Stomach smooth muscle (tissue), 2 donors: ENCODE data around the gene TIMD4.

Source experiments
- H3K27ac ChIP-seq: one replicate; pipeline ENCODE4 v1.7.0; 2013; ENCODE audit warnings: mild to moderate bottlenecking, low read length, inconsistent platforms
- H3K27me3 ChIP-seq, 2 donors: one replicate each; pipeline ENCODE4 v1.7.0; 2013; ENCODE audit warnings: low read length in 2 of 2; ENCODE audit not compliant: insufficient read depth in 2 of 2, control insufficient read depth in 1 of 2
- H3K36me3 ChIP-seq, 2 donors: one replicate each; pipeline ENCODE4 v1.7.0; 2013; ENCODE audit warnings: low read length in 2 of 2; ENCODE audit not compliant: control insufficient read depth in 2 of 2, insufficient read depth in 2 of 2
- H3K4me1 ChIP-seq: one replicate; pipeline ENCODE4 v1.7.0; 2013; ENCODE audit warnings: low read length; ENCODE audit not compliant: control insufficient read depth, insufficient read depth
- H3K4me3 ChIP-seq, 2 donors: one replicate each; pipeline ENCODE4 v1.7.0; 2013; ENCODE audit warnings: low read length in 2 of 2
- H3K9ac ChIP-seq, 2 donors: one replicate each; pipeline ENCODE4 v1.7.0; 2013; ENCODE audit warnings: low read length in 2 of 2, mild to moderate bottlenecking in 1 of 2
- H3K9me3 ChIP-seq, 2 donors: one replicate each; pipeline ENCODE4 v1.7.0; 2013; ENCODE audit warnings: low read length in 2 of 2; ENCODE audit not compliant: control insufficient read depth in 2 of 2
- donor health status: healthy.
- donor health status: Pancreatic carcinoma.

TIMD4 gene

DNA sequence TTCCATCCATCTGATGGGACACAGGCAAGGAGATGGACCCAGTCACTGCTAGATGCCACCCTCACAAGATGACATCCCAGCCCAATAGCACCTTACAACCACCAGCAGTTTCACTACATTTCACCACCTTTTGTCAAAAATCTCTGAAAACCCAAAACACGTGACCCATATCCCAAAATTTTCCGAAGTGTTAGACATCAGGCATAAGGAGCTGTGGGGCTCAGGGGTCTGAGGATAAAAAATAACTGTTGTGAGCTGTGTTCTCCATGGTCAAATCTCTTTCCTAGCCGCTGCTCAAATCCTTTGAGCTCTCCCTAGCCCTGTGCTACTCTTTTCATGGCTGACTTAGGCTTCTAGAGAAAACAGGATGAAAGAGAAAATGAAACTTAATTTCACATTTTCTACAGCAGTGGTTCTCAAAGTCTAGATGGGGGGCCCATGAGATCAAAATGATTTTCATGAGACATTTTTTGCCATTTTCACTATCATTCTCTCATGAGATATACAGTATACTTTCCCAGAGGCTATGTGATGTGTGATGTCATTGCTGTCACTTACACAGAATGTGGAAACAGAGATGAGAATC, 40.7 kb downstream of the TIMD4 start:
- H3K27me3 ChIP-seq, result no peaks in the 10 kb centered on the region
- no peak overlapping the region for H3K4me3 ChIP-seq
- no peak overlapping the region for H3K9ac ChIP-seq
- H3K36me3 ChIP-seq, result no peaks in the 10 kb centered on the region
- no peaks in the 10 kb centered on the region for H3K4me1 ChIP-seq
- H3K9me3 ChIP-seq, result peaks cover 0 to 3% of the 10 kb centered on the region in 2 donors
- H3K27ac ChIP-seq, result no peak overlapping the region

DNA sequence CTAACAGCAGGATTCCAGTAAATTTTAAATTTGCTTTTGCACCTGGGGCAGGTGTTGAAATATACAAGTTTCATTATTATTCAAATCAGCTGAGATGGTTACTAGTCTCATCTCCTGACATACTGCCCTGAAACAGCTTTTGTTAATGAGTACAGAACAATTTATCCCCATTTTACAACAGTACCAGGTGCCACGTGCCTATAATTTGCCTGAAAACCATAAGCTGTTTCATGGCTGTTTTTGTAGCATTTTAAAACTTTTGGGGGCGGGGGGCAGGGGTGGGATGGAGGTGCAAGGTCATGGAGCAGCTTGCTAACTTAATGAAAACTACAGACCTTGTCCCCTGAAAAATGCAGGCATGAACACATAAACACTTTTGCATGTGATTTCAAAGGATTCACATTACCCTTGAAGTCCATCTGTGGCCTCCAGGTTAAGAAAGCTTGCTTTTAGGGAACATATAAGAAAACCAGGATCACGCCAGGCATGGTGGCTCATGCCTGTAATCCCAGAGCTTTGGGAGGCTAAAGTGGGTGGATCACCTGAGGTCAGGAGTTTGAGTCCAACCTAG, 42.1 kb downstream of the TIMD4 start:
- no peaks in the 10 kb centered on the region for H3K36me3 ChIP-seq
- H3K27me3 ChIP-seq, result peaks cover 0 to 3% of the 10 kb centered on the region in 2 donors
- H3K27ac ChIP-seq, result no peak overlapping the region
- no peaks in the 10 kb centered on the region for H3K9me3 ChIP-seq
- H3K4me3 ChIP-seq, result no peak overlapping the region
- no peak overlapping the region for H3K9ac ChIP-seq
- H3K4me1 ChIP-seq, result no peaks in the 10 kb centered on the region

DNA sequence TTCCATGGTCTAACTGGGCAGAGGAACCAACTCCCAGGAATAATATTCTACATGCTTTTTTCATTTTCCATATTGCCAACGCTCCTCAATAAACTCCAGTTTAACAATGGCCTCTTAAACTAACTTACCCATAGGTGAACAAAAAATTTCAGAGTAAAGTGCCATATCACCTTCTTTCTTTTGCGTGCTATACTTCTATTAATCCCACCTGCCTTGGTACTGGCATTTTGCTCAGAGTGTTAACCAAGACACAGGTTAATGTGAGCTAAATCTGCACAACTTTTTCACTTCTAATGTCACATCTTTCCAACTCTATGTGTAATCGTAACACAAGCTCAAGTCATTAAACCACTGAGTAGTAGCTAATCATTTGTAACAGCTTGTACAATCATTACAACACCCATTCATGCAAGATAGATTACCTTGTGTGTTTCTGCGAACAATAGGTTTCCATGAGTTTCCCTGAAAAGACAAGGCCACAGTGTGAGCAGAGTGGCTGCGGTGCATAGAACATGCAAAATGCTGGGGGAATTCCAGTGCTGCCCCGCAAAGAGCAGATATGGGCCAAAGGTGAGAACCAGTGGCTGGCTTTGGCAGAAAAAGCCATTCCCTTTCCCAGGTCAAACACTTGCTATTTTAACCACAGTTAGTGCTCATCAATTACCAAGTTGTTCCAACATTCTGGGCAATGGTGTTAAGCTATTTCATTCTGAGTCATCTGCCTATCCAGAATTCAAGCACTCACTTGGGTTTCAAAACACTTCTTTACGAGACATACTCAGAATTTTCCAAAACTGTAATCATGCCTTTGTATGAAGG, 42.8 kb downstream of the TIMD4 start:
- H3K4me1 ChIP-seq, result no peaks in the 10 kb centered on the region
- peaks cover 0 to 3% of the 10 kb centered on the region in 2 donors for H3K27me3 ChIP-seq
- no peaks in the 10 kb centered on the region for H3K9me3 ChIP-seq
- H3K36me3 ChIP-seq, result no peaks in the 10 kb centered on the region
- H3K9ac ChIP-seq, result no peak overlapping the region
- no peak overlapping the region for H3K27ac ChIP-seq
- H3K4me3 ChIP-seq, result no peak overlapping the region

DNA sequence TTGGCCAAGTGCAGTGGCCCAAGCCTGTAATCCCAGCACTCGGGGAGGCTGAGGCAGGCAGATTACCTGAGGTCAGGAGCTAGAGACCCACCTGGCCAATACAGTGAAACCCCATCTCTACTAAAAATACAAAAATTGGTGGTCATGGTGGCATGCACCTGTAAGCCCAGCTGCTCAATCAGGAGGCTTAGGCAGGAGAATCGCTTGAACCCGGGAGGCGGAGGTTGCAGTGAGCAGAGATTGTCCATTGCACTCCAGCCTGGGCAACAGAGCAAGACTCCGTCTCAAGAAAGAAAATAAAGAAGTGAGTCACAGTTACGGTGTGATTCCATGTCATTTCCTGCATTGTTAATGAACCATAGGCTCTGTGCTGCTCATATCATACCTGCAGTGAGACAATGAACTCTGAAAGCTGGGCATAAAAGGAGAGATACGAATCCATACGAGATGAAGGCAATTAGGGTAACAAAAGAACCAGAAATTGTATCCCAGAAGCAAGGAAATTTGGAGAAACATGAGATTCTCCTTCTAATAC, 44.6 kb downstream of the TIMD4 start:
- H3K27me3 ChIP-seq, result peaks cover 0 to 3% of the 10 kb centered on the region in 2 donors
- no peak overlapping the region for H3K9ac ChIP-seq
- H3K4me3 ChIP-seq, result no peak overlapping the region
- no peaks in the 10 kb centered on the region for H3K4me1 ChIP-seq
- no peaks in the 10 kb centered on the region for H3K9me3 ChIP-seq
- no peaks in the 10 kb centered on the region for H3K36me3 ChIP-seq
- no peak overlapping the region for H3K27ac ChIP-seq

DNA sequence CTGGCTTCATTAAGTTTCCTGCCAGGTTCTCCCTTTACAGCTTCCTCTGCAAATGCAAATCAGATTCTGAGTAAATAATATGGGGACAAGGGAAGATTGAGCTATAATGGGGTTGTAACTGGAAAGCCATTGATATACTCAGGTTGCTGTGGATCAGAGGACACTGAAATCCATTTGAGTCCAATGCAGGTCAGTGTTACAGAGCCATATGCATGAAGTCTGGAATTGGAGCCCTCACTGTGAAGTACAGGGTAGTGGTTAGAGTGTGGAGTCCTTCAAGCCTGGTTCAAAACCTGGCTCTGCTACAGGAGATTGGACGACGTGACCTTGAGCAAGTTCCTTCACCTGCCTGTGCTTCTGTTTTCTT, 48.7 kb downstream of the TIMD4 start:
- Histone ChIP-seq H3K36me3 (no peaks in the 10 kb centered on the region), H3K27me3 (peaks cover 0 to 3% of the 10 kb centered on the region in 2 donors), H3K9ac (no peak overlapping the region), H3K4me3 (no peak overlapping the region), H3K9me3 (no peaks in the 10 kb centered on the region), H3K27ac (no peak overlapping the region), H3K4me1 (no peaks in the 10 kb centered on the region)

DNA sequence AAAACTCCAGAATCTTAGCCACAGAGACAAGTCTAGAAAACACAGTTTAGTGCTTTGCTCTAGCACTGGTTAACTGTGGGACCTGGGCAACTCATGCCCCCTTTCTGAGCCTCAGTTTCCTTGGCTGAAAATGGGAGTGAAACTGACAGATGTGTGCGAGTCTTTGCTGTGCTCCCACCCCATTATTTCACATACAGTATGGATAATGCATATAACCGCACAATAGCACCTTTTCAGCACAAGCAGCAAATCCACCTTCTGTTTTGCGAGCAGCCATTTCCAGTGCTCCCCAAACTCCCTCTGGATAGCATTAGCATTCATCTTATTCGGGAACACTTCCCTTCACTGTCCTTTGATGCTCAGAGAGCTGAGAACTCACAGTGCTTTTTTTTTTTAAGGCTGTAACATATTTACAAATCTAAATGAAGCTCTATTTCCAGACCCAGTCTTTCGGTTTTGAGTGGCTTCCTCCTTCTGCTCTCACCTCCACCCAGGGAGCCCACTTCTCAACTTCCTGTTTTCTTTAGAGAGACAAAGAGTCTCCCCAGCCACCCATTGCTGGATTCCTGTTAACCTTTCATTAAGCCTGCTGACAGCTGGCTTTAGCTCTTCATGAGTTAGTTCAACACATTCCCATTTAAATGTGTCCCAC, 49.2 kb downstream of the TIMD4 start:
- Histone ChIP-seq H3K9me3 (no peaks in the 10 kb centered on the region), H3K27me3 (peaks cover 0 to 3% of the 10 kb centered on the region in 2 donors), H3K27ac (no peak overlapping the region), H3K4me3 (no peak overlapping the region), H3K4me1 (no peaks in the 10 kb centered on the region), H3K9ac (no peak overlapping the region), H3K36me3 (no peaks in the 10 kb centered on the region)

DNA sequence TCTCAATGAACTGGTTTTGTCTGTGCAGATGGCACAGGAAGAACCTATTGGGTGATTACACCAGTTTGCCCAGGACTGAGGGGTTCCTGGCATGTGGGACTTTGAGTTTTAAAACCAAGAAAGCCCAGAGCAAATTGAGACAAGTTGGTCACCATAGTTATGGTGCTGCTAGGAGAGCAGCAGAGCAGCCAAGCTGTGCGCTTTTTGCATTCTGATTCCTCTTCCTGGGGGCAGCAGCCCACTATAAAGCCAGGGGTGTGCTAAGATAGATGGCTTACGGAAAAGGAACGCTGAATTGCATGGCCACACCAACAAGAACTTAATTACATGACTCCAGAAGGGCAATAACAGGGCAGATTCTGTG, 49.7 kb downstream of the TIMD4 start:
- H3K27me3 ChIP-seq, result peaks cover 0 to 3% of the 10 kb centered on the region in 2 donors
- H3K36me3 ChIP-seq, result no peaks in the 10 kb centered on the region
- no peaks in the 10 kb centered on the region for H3K4me1 ChIP-seq
- no peak overlapping the region for H3K9ac ChIP-seq
- H3K9me3 ChIP-seq, result no peaks in the 10 kb centered on the region
- no peak overlapping the region for H3K27ac ChIP-seq
- no peak overlapping the region for H3K4me3 ChIP-seq

DNA sequence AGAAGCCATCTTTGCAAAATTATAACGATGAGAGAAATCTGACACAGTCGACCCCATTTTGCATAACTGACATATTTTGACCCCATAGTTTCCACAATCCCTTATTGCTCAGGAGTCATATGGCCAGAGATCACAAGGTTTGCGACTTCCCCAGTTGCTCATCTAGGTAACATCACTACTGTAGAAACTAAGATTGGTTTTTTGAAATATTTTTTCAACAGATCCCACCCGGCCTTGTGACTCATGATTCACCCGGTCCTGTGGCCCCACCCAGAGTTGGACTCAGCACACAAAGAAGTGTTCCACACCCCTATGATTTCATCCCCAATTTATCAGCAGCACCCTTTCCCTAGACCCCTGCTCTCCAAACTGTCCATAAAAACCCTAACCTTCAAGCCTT, 50.2 kb downstream of the TIMD4 start:
- Histone ChIP-seq H3K27me3 (peaks cover 0 to 3% of the 10 kb centered on the region in 2 donors), H3K27ac (no peak overlapping the region), H3K4me3 (no peak overlapping the region), H3K4me1 (no peaks in the 10 kb centered on the region), H3K9me3 (no peaks in the 10 kb centered on the region), H3K36me3 (no peaks in the 10 kb centered on the region), H3K9ac (no peak overlapping the region)

DNA sequence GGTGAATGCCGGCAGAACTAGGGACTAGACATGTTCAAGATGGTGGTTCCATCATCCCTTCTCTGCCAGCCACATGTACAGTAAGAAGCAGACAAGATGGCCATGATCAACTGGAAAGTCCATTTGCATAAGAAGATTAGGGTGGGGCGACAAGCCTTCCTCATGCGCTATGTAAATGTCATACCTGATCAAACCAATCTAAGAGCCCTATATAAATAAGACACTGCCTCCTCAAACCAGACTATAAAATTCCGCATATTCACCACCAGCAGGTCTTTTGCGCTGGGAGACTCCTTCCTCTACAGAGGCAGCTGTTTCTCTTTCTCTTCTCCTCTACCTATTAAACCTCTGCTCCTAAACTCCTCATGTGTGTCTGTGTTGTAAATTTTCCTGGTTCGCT, 53.8 kb downstream of the TIMD4 start:
- H3K27ac ChIP-seq, result no peak overlapping the region
- H3K36me3 ChIP-seq, result no peaks in the 10 kb centered on the region
- no peak overlapping the region for H3K4me3 ChIP-seq
- H3K4me1 ChIP-seq, result no peaks in the 10 kb centered on the region
- H3K9ac ChIP-seq, result no peak overlapping the region
- H3K27me3 ChIP-seq, result no peaks in the 10 kb centered on the region
- H3K9me3 ChIP-seq, result no peaks in the 10 kb centered on the region

DNA sequence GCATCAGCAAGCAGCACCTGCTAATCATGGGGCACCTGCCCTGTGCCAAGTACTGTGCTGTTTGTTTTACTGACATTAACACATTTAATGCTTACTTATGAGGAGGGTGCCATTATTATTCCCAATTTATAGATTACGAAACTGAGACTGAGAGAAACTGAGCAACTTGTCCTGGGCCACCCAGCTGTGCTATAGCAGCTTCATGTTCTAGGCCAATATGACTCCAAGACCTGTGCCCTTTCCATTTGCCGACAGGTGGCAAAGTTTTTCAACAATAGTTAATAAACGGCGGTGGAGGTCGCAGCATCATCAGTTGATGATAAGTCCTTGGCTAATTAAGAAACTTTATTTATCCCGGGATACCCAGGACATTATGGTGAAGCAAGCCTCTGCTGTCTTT, 55.4 kb downstream of the TIMD4 start:
- H3K4me1 ChIP-seq, result no peaks in the 10 kb centered on the region
- H3K9me3 ChIP-seq, result no peaks in the 10 kb centered on the region
- H3K4me3 ChIP-seq, result no peak overlapping the region
- no peaks in the 10 kb centered on the region for H3K36me3 ChIP-seq
- H3K9ac ChIP-seq, result no peak overlapping the region
- H3K27ac ChIP-seq, result no peak overlapping the region
- no peaks in the 10 kb centered on the region for H3K27me3 ChIP-seq
